CD4-positive, alpha-beta T cell (primary cell): ENCODE measurements around the gene VEPH1. TPM values are rescaled to one million over a fixed set of nuclear protein-coding genes. Genes with fewer than 3 reads are reported as not detected.

Experiments used
- ATAC-seq: fragments of 200-7000 bp; cut with Tn5 transposase; one replicate; pipeline ENCODE4 v1.10.0; 2022; ENCODE audit warnings: mild to moderate bottlenecking; ENCODE audit not compliant: poor library complexity
- CTCF ChIA-PET: fragments of 350-600 bp; sonication (Branson Sonifier 250); formaldehyde crosslinking; loops from one replicate; lab custom pipeline; 2021; ENCODE audit warnings: antibody characterized with exemption, inconsistent platforms; lab: Charles Lee
- POLR2A ChIA-PET: fragments of 350-600 bp; sonication (Branson Sonifier 250); formaldehyde crosslinking; loops from one replicate; lab custom pipeline; 2021; ENCODE audit warnings: antibody characterized with exemption, inconsistent platforms; lab: Charles Lee
- DNase-seq, 14 experiments: peaks; one replicate each; pipeline ENCODE4 v3.0.0-alpha.2; 2013 to 2020; ENCODE audit warnings: mixed read lengths in 2 of 14
- H3K27ac ChIP-seq, 2 donors: one replicate each; pipeline versions ENCODE4 v1.5.1 to v1.7.0; 2013; ENCODE audit warnings: low read length in 2 of 2, low read depth in 1 of 2, mild to moderate bottlenecking in 1 of 2
- H3K27me3 ChIP-seq, 2 experiments: 1 replicate in 1 of 2; 2 replicates in 1 of 2; pipeline versions ENCODE4 v1.6.1 to v1.7.0; 2013; ENCODE audit warnings: low read length in 2 of 2, control low read depth in 1 of 2, mild to moderate bottlenecking in 1 of 2, moderate library complexity in 1 of 2; ENCODE audit not compliant: insufficient read depth in 2 of 2, control insufficient read depth in 1 of 2
- H3K36me3 ChIP-seq: one replicate; pipeline ENCODE4 v1.6.1; 2013; ENCODE audit warnings: low read length, control low read depth; ENCODE audit not compliant: insufficient read depth
- H3K4me1 ChIP-seq: one replicate; pipeline ENCODE4 v1.6.1; 2013; ENCODE audit warnings: low read length, control low read depth; ENCODE audit not compliant: insufficient read depth
- H3K4me3 ChIP-seq: one replicate; pipeline ENCODE4 v1.5.1; 2013; ENCODE audit warnings: mild to moderate bottlenecking, low read length, moderate library complexity
- H3K9me3 ChIP-seq, 2 experiments: 1 replicate in 1 of 2; 2 replicates in 1 of 2; pipeline versions ENCODE4 v1.6.1 to v1.7.0; 2013; ENCODE audit warnings: low read length in 2 of 2, mild to moderate bottlenecking in 2 of 2, control low read depth in 1 of 2, moderate library complexity in 1 of 2; ENCODE audit not compliant: control insufficient read depth in 1 of 2, insufficient read depth in 1 of 2
- H3K27ac Mint-ChIP-seq: one replicate; pipeline ENCODE4 v1.8.0; 2020; ENCODE audit warnings: mixed read lengths
- H3K27me3 Mint-ChIP-seq: one replicate; pipeline ENCODE4 v1.8.0; 2021; ENCODE audit warnings: mixed read lengths
- H3K36me3 Mint-ChIP-seq: one replicate; pipeline ENCODE4 v1.8.0; 2021; ENCODE audit warnings: low read depth, mixed read lengths
- H3K4me1 Mint-ChIP-seq: one replicate; pipeline ENCODE4 v1.8.0; 2021; ENCODE audit warnings: low read depth, mixed read lengths
- H3K4me3 Mint-ChIP-seq: one replicate; pipeline ENCODE4 v1.8.0; 2020; ENCODE audit warnings: mild to moderate bottlenecking, mixed read lengths
- H3K9me3 Mint-ChIP-seq: one replicate; pipeline ENCODE4 v1.8.0; 2020; ENCODE audit warnings: mixed read lengths
- intact Hi-C, 2 experiments: fragments of 100-400 bp; cut with DNase I in 1 of 2; cut with micrococcal nuclease in 1 of 2; formaldehyde crosslinking; loops; one replicate each; pipeline versions ENCODE4 v1.15.1 to v1.9.0; 2023 to 2025; cut with DNase I, micrococcal nuclease
- total RNA-seq, 174 experiments: library from RNA in 2 of 174; stranded (reverse) in 2 of 174; gene quantifications; one replicate each; pipeline ENCODE4 v1.2.3 and lab custom pipeline; 2021 to 2026
- TF ChIP-seq, protein P1 (sequence below): fragments of 200-600 bp; IDR thresholded peaks from one replicate; pipeline ENCODE4 v1.8.0; 2022; ENCODE audit warnings: antibody characterized with exemption, mild to moderate bottlenecking

VEPH1 gene
- total RNA-seq, 2 experiments from 2014 or later, result not detected

DNA sequence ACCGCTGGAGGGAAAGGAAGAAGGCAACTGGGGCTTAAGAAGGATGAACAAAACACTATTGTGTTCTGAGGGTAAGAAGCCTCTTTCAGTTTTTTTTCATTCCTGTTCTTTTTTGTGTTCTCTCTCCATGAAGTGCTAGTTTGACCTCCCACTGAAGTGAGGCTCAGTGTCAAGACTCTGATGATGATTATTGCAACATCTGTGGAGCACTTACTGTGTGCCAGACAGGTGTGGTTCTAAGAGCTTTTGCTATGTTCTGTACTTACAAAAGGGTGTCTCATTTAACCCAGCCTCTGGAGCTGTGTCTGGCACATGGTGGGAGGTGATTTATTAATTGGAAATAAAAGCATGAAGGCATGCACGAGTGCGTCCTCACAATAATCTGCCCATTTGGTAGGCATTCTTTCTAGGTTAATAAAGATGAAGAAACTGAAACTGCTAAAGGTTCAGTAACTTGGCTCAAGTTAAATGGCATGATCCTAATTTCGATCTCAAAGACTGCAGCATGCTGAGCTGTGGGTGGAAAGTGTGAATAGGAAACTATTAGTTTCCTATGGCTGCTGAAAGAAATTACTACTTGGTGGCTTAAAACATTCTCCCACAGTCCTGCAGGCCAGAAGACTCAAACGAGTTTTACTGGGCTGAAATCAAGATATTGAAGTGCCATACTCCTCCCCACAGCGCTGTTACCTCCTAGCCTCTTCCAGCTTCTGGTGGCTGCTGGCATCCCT is 38.5 kb upstream of the VEPH1 start:
- Histone ChIP-seq H3K27me3 (peaks cover 10 to 17% of the 10 kb centered on the region in 2 experiments), H3K4me1 (no peaks in the 10 kb centered on the region), H3K9me3 (peaks cover 5 to 22% of the 10 kb centered on the region in 2 experiments), H3K27ac (no peak overlapping the region), H3K36me3 (no peaks in the 10 kb centered on the region), H3K4me3 (no peak overlapping the region)
- DNase-seq (no peak), ATAC-seq (no peak)
- TF ChIP-seq, protein P1, sequence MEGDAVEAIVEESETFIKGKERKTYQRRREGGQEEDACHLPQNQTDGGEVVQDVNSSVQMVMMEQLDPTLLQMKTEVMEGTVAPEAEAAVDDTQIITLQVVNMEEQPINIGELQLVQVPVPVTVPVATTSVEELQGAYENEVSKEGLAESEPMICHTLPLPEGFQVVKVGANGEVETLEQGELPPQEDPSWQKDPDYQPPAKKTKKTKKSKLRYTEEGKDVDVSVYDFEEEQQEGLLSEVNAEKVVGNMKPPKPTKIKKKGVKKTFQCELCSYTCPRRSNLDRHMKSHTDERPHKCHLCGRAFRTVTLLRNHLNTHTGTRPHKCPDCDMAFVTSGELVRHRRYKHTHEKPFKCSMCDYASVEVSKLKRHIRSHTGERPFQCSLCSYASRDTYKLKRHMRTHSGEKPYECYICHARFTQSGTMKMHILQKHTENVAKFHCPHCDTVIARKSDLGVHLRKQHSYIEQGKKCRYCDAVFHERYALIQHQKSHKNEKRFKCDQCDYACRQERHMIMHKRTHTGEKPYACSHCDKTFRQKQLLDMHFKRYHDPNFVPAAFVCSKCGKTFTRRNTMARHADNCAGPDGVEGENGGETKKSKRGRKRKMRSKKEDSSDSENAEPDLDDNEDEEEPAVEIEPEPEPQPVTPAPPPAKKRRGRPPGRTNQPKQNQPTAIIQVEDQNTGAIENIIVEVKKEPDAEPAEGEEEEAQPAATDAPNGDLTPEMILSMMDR, result no peak
- Mint-ChIP-seq H3K27ac (no peak overlapping the region), H3K27me3 (peaks cover 58% of the 10 kb centered on the region), H3K4me1 (no peaks in the 10 kb centered on the region), H3K9me3 (peaks cover 9% of the 10 kb centered on the region), H3K4me3 (no peak overlapping the region), H3K36me3 (no peaks in the 10 kb centered on the region)
- POLR2A ChIA-PET, result no interaction called here
- intact Hi-C loops, result no loop called here
- CTCF ChIA-PET, result no interaction called here

DNA sequence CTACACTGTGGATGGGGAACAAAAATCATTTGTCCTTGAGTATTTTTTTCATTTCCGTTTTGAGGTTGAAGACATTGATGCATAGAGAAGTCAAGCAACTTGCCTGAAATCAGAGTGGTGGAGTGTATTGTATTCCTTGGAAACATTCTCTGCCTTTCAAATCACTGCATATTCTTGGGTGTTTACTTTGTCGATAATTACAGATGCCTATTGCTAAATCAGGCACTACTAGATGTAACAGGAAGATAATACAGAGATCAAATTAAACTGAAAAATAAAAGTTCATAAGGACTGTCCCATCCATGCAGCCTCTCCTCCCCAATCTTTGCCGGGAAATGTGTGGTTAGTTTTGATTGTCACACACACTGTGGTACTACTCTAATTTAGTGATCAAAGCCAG is 37.4 kb upstream of the VEPH1 start:
- Histone ChIP-seq H3K27me3 (peaks cover 10 to 17% of the 10 kb centered on the region in 2 experiments), H3K9me3 (peaks cover 5 to 22% of the 10 kb centered on the region in 2 experiments), H3K27ac (no peak overlapping the region), H3K4me3 (no peak overlapping the region), H3K36me3 (no peaks in the 10 kb centered on the region), H3K4me1 (no peaks in the 10 kb centered on the region)
- H3K4me1 Mint-ChIP-seq, result no peaks in the 10 kb centered on the region
- H3K27ac Mint-ChIP-seq, result no peak overlapping the region
- H3K36me3 Mint-ChIP-seq, result no peaks in the 10 kb centered on the region
- peaks cover 9% of the 10 kb centered on the region for H3K9me3 Mint-ChIP-seq
- ChIA-PET CTCF (no interaction called here), POLR2A (no interaction called here)
- DNase-seq (no peak), ATAC-seq (no peak)
- no peak overlapping the region for H3K4me3 Mint-ChIP-seq
- TF ChIP-seq, protein P1, result no peak
- peaks cover 47% of the 10 kb centered on the region for H3K27me3 Mint-ChIP-seq
- intact Hi-C loops, result no loop called here

DNA sequence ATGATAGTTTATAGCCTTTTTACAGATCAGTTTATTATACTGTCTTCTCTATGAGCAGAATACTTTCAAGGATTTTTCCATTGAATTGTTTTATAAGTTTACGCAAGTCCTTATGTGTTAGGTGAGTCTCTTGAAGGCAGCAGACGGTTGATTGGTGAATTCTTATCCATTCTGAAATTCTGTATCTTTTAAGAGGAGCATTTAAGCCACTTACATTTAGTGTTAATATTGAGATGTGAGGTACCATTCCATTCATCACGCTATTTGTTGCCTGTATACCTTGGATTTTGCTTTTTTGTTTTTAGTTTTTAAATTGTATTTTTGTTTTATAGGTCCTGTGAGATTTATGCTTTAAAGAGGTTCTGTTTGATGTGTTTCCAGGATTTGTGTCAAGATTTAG is 32.5 kb upstream of the VEPH1 start:
- Mint-ChIP-seq H3K27ac (no peak overlapping the region), H3K36me3 (no peaks in the 10 kb centered on the region), H3K27me3 (peaks cover 17% of the 10 kb centered on the region), H3K9me3 (no peaks in the 10 kb centered on the region), H3K4me3 (no peak overlapping the region), H3K4me1 (no peaks in the 10 kb centered on the region)
- H3K27ac ChIP-seq, result no peak overlapping the region
- ChIA-PET POLR2A (no interaction called here), CTCF (no interaction called here)
- TF ChIP-seq, protein P1, result no peak
- ATAC-seq (no peak), DNase-seq (no peak)
- H3K27me3 ChIP-seq, result no peaks in the 10 kb centered on the region
- no peaks in the 10 kb centered on the region for H3K9me3 ChIP-seq
- H3K36me3 ChIP-seq, result no peaks in the 10 kb centered on the region
- no peaks in the 10 kb centered on the region for H3K4me1 ChIP-seq
- intact Hi-C loops, result loop anchor here in 1 of 2 experiments (10.0 kb wide), 1 partner anchor 899 kb away; no protein-coding TSS in a partner anchor
- no peak overlapping the region for H3K4me3 ChIP-seq
